Hepatocyte (in vitro differentiated cells): Measurements from ENCODE around the gene ELFN1.

ENCODE experiments used
- EZH2phosphoT487 ChIP-seq: fragments of 200-600 bp; sonication (generic); IDR thresholded peaks from one replicate; pipeline ENCODE4 v1.6.1; 2018; ENCODE audit warnings: antibody characterized with exemption, mild to moderate bottlenecking, low read depth, moderate library complexity; ENCODE audit not compliant: unreplicated experiment, severe bottlenecking
- TF ChIP-seq, protein P1 (sequence below): fragments of 200-600 bp; sonication (generic); IDR thresholded peaks from 2 replicates; pipeline ENCODE4 v1.5.1; 2016; ENCODE audit warnings: antibody characterized with exemption, mild to moderate bottlenecking; ENCODE audit not compliant: poor library complexity

DNA sequence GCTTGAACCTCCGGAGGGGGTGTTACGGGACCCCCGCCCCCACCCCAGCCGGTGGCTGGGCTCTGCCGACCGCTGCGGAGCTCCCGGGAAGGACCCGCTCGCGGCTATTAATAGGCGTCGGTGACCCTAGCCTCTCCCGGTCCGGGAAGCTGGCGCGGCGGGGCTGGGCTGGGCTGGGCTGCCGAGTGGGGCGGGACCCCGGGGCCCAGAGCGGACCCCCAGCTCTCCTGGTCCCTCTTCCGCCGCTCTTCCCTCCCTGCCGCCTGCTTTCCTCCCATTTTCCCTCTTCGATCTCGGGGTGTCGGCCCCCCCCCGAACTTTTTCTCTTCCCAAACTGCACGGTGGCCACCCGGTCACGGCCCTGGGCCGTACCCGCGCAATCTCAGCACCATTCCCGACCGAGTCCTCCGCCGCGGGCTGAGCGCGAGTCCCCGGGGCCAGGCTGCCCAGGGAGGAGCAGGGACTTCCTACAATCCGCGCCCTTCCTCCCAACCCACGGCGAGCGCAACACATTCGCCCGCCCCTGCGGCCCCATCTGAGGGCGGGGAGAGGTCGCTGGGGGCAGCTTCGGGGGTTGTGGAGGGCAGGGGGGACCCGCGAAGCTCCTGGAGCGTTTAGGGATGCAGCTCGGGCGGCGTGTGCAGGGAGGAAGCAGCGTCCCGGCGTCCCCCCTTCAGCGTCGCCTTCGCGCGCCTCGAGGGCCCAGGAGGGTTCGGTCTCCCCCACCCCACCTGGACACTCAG is 3.1 kb upstream of the ELFN1 start:
- TF ChIP-seq, protein P1, sequence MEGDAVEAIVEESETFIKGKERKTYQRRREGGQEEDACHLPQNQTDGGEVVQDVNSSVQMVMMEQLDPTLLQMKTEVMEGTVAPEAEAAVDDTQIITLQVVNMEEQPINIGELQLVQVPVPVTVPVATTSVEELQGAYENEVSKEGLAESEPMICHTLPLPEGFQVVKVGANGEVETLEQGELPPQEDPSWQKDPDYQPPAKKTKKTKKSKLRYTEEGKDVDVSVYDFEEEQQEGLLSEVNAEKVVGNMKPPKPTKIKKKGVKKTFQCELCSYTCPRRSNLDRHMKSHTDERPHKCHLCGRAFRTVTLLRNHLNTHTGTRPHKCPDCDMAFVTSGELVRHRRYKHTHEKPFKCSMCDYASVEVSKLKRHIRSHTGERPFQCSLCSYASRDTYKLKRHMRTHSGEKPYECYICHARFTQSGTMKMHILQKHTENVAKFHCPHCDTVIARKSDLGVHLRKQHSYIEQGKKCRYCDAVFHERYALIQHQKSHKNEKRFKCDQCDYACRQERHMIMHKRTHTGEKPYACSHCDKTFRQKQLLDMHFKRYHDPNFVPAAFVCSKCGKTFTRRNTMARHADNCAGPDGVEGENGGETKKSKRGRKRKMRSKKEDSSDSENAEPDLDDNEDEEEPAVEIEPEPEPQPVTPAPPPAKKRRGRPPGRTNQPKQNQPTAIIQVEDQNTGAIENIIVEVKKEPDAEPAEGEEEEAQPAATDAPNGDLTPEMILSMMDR, result no peak
- no peak for TF ChIP-seq EZH2phosphoT487
